Measurements from ENCODE around the gene ATXN1. TPM values are rescaled to one million over a fixed set of nuclear protein-coding genes. Genes with fewer than 3 reads are reported as not detected.

Gene ATXN1
- polyA plus RNA-seq, 1 donor from 2014 or later, result 28.2 TPM

DNA sequence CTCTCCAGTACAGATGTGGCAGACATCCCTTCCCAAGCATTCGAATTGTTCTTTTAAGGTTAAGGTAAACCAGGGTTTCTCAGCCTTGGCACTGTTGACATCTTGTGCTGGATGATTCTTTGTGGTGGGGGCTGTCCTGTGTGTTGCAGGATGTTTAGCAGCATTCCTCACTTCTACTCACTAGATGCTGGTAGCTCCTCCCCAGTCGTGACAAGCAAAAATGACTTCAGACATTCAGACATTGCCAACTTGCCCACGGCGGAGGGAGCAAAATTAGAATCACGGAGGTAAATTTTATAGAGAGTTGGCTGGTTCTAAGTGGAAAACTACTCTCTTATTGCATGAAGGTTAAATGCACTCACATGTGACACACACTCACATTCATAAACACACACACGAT lies 334.1 kb downstream of the ATXN1 start:
- H3K9ac ChIP-seq (ENCODE audit: low read length), result no peak overlapping the region
- no peaks in the 10 kb centered on the region for H3K9me3 ChIP-seq (ENCODE audit: low read length)
- H3K79me2 ChIP-seq (replicated peaks; ENCODE audit: insufficient read depth, low read length), result no peaks in the 10 kb centered on the region
- H3K4me3 ChIP-seq (ENCODE audit: low read length), result no peak overlapping the region
- H3K36me3 ChIP-seq (ENCODE audit: insufficient read depth, low read length), result no peaks in the 10 kb centered on the region
- peaks cover 4% of the 10 kb centered on the region for H3F3A ChIP-seq (ENCODE audit: insufficient read depth, low read length, poor library complexity, severe bottlenecking)
- H3K9me2 ChIP-seq (ENCODE audit: insufficient read depth, low read length), result no peaks in the 10 kb centered on the region
- H3K4me2 ChIP-seq (ENCODE audit: low read length), result no peak overlapping the region
- no peak overlapping the region for H2AFZ ChIP-seq (ENCODE audit: low read depth, low read length)
- H3K27me3 ChIP-seq (ENCODE audit: insufficient read depth, low read depth, low read length), result no peaks in the 10 kb centered on the region
- H4K20me1 ChIP-seq (ENCODE audit: insufficient read depth), result no peaks in the 10 kb centered on the region
- no peak for TF ChIP-seq POLR2AphosphoS5 (IDR thresholded peaks at IDR 0.05)
- TF ChIP-seq TAF1 (IDR thresholded peaks at IDR 0.05; ENCODE audit: low read depth), result no peak
- TF ChIP-seq RAD21 (conservative IDR thresholded peaks at IDR 0.05), result no peak
- TF ChIP-seq MXI1 (conservative IDR thresholded peaks at IDR 0.05; ENCODE audit: poor library complexity, severe bottlenecking), result no peak
- TF ChIP-seq SMC3 (conservative IDR thresholded peaks at IDR 0.05; ENCODE audit: poor library complexity), result no peak
- TF ChIP-seq EP300 (conservative IDR thresholded peaks at IDR 0.05; ENCODE audit: poor library complexity, severe bottlenecking), result no peak
- TF ChIP-seq EZH2 (IDR thresholded peaks at IDR 0.05; ENCODE audit: borderline replicate concordance, insufficient read depth, low read length, poor library complexity, severe bottlenecking), result no peak
- TF ChIP-seq, protein P1, sequence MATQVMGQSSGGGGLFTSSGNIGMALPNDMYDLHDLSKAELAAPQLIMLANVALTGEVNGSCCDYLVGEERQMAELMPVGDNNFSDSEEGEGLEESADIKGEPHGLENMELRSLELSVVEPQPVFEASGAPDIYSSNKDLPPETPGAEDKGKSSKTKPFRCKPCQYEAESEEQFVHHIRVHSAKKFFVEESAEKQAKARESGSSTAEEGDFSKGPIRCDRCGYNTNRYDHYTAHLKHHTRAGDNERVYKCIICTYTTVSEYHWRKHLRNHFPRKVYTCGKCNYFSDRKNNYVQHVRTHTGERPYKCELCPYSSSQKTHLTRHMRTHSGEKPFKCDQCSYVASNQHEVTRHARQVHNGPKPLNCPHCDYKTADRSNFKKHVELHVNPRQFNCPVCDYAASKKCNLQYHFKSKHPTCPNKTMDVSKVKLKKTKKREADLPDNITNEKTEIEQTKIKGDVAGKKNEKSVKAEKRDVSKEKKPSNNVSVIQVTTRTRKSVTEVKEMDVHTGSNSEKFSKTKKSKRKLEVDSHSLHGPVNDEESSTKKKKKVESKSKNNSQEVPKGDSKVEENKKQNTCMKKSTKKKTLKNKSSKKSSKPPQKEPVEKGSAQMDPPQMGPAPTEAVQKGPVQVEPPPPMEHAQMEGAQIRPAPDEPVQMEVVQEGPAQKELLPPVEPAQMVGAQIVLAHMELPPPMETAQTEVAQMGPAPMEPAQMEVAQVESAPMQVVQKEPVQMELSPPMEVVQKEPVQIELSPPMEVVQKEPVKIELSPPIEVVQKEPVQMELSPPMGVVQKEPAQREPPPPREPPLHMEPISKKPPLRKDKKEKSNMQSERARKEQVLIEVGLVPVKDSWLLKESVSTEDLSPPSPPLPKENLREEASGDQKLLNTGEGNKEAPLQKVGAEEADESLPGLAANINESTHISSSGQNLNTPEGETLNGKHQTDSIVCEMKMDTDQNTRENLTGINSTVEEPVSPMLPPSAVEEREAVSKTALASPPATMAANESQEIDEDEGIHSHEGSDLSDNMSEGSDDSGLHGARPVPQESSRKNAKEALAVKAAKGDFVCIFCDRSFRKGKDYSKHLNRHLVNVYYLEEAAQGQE (IDR thresholded peaks at IDR 0.05; ENCODE audit: borderline replicate concordance), result no peak
- TF ChIP-seq, protein P2, sequence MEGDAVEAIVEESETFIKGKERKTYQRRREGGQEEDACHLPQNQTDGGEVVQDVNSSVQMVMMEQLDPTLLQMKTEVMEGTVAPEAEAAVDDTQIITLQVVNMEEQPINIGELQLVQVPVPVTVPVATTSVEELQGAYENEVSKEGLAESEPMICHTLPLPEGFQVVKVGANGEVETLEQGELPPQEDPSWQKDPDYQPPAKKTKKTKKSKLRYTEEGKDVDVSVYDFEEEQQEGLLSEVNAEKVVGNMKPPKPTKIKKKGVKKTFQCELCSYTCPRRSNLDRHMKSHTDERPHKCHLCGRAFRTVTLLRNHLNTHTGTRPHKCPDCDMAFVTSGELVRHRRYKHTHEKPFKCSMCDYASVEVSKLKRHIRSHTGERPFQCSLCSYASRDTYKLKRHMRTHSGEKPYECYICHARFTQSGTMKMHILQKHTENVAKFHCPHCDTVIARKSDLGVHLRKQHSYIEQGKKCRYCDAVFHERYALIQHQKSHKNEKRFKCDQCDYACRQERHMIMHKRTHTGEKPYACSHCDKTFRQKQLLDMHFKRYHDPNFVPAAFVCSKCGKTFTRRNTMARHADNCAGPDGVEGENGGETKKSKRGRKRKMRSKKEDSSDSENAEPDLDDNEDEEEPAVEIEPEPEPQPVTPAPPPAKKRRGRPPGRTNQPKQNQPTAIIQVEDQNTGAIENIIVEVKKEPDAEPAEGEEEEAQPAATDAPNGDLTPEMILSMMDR (IDR thresholded peaks at IDR 0.05; ENCODE audit: poor library complexity, severe bottlenecking), result no peak
- H3K27ac ChIP-seq (ENCODE audit: low read length), result no peak overlapping the region

DNA sequence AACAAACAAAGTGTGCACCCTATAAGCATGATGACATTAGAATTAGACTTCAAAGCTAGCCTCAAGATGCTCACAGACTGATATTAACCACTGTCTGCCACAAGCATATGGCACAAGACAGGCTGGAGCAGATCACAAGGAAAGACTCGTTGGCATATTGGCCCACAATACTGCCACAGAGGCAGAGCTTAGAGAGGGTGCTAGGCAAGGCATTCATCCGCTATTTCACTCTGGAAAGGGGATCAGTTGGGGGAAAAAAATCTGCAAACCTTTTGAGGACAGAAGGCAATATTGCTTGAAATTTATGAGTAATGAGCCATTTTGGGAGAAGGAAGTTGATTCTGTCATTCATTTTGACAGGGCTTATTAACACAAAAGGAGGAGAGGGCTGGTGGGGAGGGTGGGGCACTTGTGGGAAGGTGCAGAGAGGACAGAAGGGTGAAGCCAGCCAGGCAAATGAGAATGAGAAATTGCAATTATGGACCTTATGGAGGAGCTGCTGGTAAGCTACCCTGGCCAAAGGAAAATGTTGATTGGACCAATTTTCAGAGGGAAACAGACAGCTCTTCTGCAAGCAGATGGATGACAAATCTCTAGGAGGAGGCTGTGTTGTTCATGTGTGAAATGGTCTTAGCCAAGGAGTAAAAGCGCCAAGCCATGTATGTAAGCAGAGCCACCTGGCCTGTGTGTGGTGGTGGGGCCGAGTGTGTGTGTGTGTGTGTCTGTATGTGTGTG lies 335.2 kb downstream of the ATXN1 start:
- H3K9me3 ChIP-seq (ENCODE audit: low read length), result no peaks in the 10 kb centered on the region
- no peak overlapping the region for H3K9ac ChIP-seq (ENCODE audit: low read length)
- no peak for TF ChIP-seq EZH2 (IDR thresholded peaks at IDR 0.05; ENCODE audit: borderline replicate concordance, insufficient read depth, low read length, poor library complexity, severe bottlenecking)
- no peak for TF ChIP-seq TAF1 (IDR thresholded peaks at IDR 0.05; ENCODE audit: low read depth)
- TF ChIP-seq POLR2AphosphoS5 (IDR thresholded peaks at IDR 0.05), result no peak
- TF ChIP-seq, protein P2 (IDR thresholded peaks at IDR 0.05; ENCODE audit: poor library complexity, severe bottlenecking), result no peak
- TF ChIP-seq RAD21 (conservative IDR thresholded peaks at IDR 0.05), result no peak
- no peak for TF ChIP-seq EP300 (conservative IDR thresholded peaks at IDR 0.05; ENCODE audit: poor library complexity, severe bottlenecking)
- no peak for TF ChIP-seq MXI1 (conservative IDR thresholded peaks at IDR 0.05; ENCODE audit: poor library complexity, severe bottlenecking)
- no peak for TF ChIP-seq SMC3 (conservative IDR thresholded peaks at IDR 0.05; ENCODE audit: poor library complexity)
- TF ChIP-seq, protein P1 (IDR thresholded peaks at IDR 0.05; ENCODE audit: borderline replicate concordance), result no peak
- no peaks in the 10 kb centered on the region for H3K79me2 ChIP-seq (replicated peaks; ENCODE audit: insufficient read depth, low read length)
- no peak overlapping the region for H3K4me3 ChIP-seq (ENCODE audit: low read length)
- no peaks in the 10 kb centered on the region for H3K36me3 ChIP-seq (ENCODE audit: insufficient read depth, low read length)
- no peak overlapping the region for H2AFZ ChIP-seq (ENCODE audit: low read depth, low read length)
- peak overlapping the region; percentile 2 for H3K27ac ChIP-seq (ENCODE audit: low read length)
- H3F3A ChIP-seq (ENCODE audit: insufficient read depth, low read length, poor library complexity, severe bottlenecking), result peaks cover 4% of the 10 kb centered on the region
- no peaks in the 10 kb centered on the region for H4K20me1 ChIP-seq (ENCODE audit: insufficient read depth)
- no peaks in the 10 kb centered on the region for H3K9me2 ChIP-seq (ENCODE audit: insufficient read depth, low read length)
- H3K27me3 ChIP-seq (ENCODE audit: insufficient read depth, low read depth, low read length), result no peaks in the 10 kb centered on the region
- no peak overlapping the region for H3K4me2 ChIP-seq (ENCODE audit: low read length)

All from neural cell (in vitro differentiated cells).